GM23338 (cell line): ENCODE results near the gene SLC25A48. TPM values are rescaled to one million over a fixed set of nuclear protein-coding genes. Genes with fewer than 3 reads are reported as not detected.
A peak's percentile ranks its signal among the peaks of the same experiment; 100 is the strongest.

ENCODE experiments used
- ATAC-seq: fragments of 200-7000 bp; cut with Tn5 transposase; 3 replicates; pipeline ENCODE4 v1.9.1; 2020
- DNase-seq: peaks from one replicate; pipeline ENCODE4 v3.0.0-alpha.2; 2015; ENCODE audit warnings: low spot score
- H2AFZ ChIP-seq: fragments of 200-600 bp; sonication (generic); 2 replicates; pipeline ENCODE4 v1.8.0; 2016; ENCODE audit warnings: antibody characterized with exemption, mild to moderate bottlenecking, moderate library complexity
- H3F3A ChIP-seq: fragments of 200-600 bp; sonication (generic); replicated peaks from 2 replicates; pipeline ENCODE4 v1.8.0; 2017; ENCODE audit warnings: antibody characterized with exemption, mixed run types, low read depth
- H3K27ac ChIP-seq: fragments of 200-600 bp; sonication (generic); 2 replicates; pipeline ENCODE4 v1.6.1; 2016; ENCODE audit warnings: low read depth
- H3K27me3 ChIP-seq: fragments of 200-600 bp; sonication (generic); 2 replicates; pipeline ENCODE4 v1.8.0; 2016; ENCODE audit warnings: mild to moderate bottlenecking, mixed run types, moderate library complexity; ENCODE audit not compliant: insufficient read depth
- H3K36me3 ChIP-seq: fragments of 200-600 bp; sonication (generic); 2 replicates; pipeline ENCODE4 v1.8.0; 2016; ENCODE audit warnings: mild to moderate bottlenecking; ENCODE audit not compliant: insufficient read depth
- H3K4me1 ChIP-seq: fragments of 200-600 bp; sonication (generic); 2 replicates; pipeline ENCODE4 v1.8.0; 2016; ENCODE audit warnings: mild to moderate bottlenecking, moderate library complexity; ENCODE audit not compliant: insufficient read depth
- H3K4me2 ChIP-seq: fragments of 200-600 bp; sonication (generic); 2 replicates; pipeline ENCODE4 v1.7.1; 2017; ENCODE audit warnings: mixed run types
- H3K4me3 ChIP-seq: fragments of 200-600 bp; sonication (generic); 2 replicates; pipeline ENCODE4 v1.6.1; 2016; ENCODE audit warnings: mixed run types
- H3K79me2 ChIP-seq: fragments of 200-600 bp; sonication (generic); replicated peaks from 2 replicates; pipeline ENCODE4 v1.8.0; 2017; ENCODE audit warnings: mild to moderate bottlenecking; ENCODE audit not compliant: insufficient read depth
- H3K9me2 ChIP-seq: fragments of 200-600 bp; sonication (generic); 2 replicates; pipeline ENCODE4 v1.8.0; 2017; ENCODE audit not compliant: insufficient read depth
- H4K20me1 ChIP-seq: fragments of 200-600 bp; sonication (generic); replicated peaks from 2 replicates; pipeline ENCODE4 v1.8.0; 2017; ENCODE audit warnings: mild to moderate bottlenecking; ENCODE audit not compliant: insufficient read depth
- H3K27ac Mint-ChIP-seq: 2 replicates; pipeline ENCODE4 v1.8.0; 2020; ENCODE audit warnings: inconsistent platforms, mild to moderate bottlenecking, moderate library complexity, mixed read lengths
- H3K27me3 Mint-ChIP-seq: 3 replicates; pipeline ENCODE4 v1.8.0; 2022; ENCODE audit warnings: low read depth, mild to moderate bottlenecking, moderate library complexity, mixed read lengths, inconsistent platforms; ENCODE audit not compliant: insufficient read depth, poor library complexity
- H3K36me3 Mint-ChIP-seq: 3 replicates; pipeline ENCODE4 v1.8.0; 2021; ENCODE audit warnings: low read depth, mild to moderate bottlenecking, inconsistent platforms, moderate library complexity, mixed read lengths
- H3K4me1 Mint-ChIP-seq: 3 replicates; pipeline ENCODE4 v1.8.0; 2020; ENCODE audit warnings: mild to moderate bottlenecking, inconsistent platforms, mixed read lengths
- H3K4me3 Mint-ChIP-seq: 3 replicates; pipeline ENCODE4 v1.8.0; 2021; ENCODE audit warnings: moderate library complexity, mild to moderate bottlenecking, inconsistent platforms, mixed read lengths
- H3K9me3 Mint-ChIP-seq: 3 replicates; pipeline ENCODE4 v1.8.0; 2020; ENCODE audit warnings: moderate library complexity, mild to moderate bottlenecking, inconsistent platforms, mixed read lengths
- CREB1 ChIP-seq: fragments of 250-450 bp; sonication (Bioruptor Pico); IDR thresholded peaks from 2 replicates; pipeline ENCODE4 v1.5.0; 2020; ENCODE audit warnings: low read depth, mild to moderate bottlenecking, moderate library complexity
- CTCF ChIP-seq, 2 experiments: fragments of 200-600 bp in 1 of 2; sonication (generic) in 1 of 2; conservative IDR thresholded peaks; 2 replicates each; pipeline versions ENCODE4 v1.5.1 to v1.6.1; 2016 to 2017; ENCODE audit warnings: antibody characterized with exemption in 2 of 2, low read depth in 2 of 2, mild to moderate bottlenecking in 2 of 2, moderate library complexity in 1 of 2
- ETS1 ChIP-seq: IDR thresholded peaks from 2 replicates; pipeline ENCODE4 v1.6.1; 2016; ENCODE audit warnings: antibody characterized with exemption
- JUNB ChIP-seq: IDR thresholded peaks from one replicate; pipeline ENCODE4 v1.6.1; 2016; ENCODE audit warnings: antibody characterized with exemption; ENCODE audit not compliant: unreplicated experiment
- NANOG ChIP-seq: IDR thresholded peaks from 2 replicates; pipeline ENCODE4 v1.6.1; 2016; ENCODE audit warnings: antibody characterized with exemption, borderline replicate concordance
- REST ChIP-seq: IDR thresholded peaks from one replicate; pipeline ENCODE4 v1.6.1; 2018; ENCODE audit warnings: antibody characterized with exemption; ENCODE audit not compliant: unreplicated experiment
- STAT1 ChIP-seq: IDR thresholded peaks from one replicate; pipeline ENCODE4 v1.6.1; 2016; ENCODE audit warnings: antibody characterized with exemption; ENCODE audit not compliant: unreplicated experiment
- ZNF114 ChIP-seq: fragments of 250-450 bp; sonication (Bioruptor Pico); IDR thresholded peaks from 2 replicates; pipeline ENCODE4 v1.5.0; 2020; ENCODE audit warnings: mild to moderate bottlenecking, moderate library complexity
- ZNF331 ChIP-seq: fragments of 250-450 bp; sonication (Bioruptor Pico); IDR thresholded peaks from 2 replicates; pipeline ENCODE4 v1.5.0; 2020; ENCODE audit warnings: low read depth, mild to moderate bottlenecking, moderate library complexity
- polyA plus RNA-seq: library from polyadenylated mRNA; unstranded; fragments of >200 nt; fragmentation: Nextera tagmentation; extraction: Ambion mirVana; gene quantifications from 2 replicates; pipeline ENCODE4 v1.2.1, GENCODE V29; 2016
- total RNA-seq: library from RNA; depleted of rRNA; stranded (reverse); fragments of >200 nt; shearing (Covaris generic); gene quantifications from 2 replicates; pipeline ENCODE4 v1.2.3, GENCODE V29; 2014

SLC25A48 gene
- total and polyA plus RNA-seq, 2 experiments from 2014 or later: 1.1 to 1.5 TPM

- peaks cover 8% of the 10 kb centered on the region; the same call in 2 of the 3 replicates for H3K36me3 Mint-ChIP-seq
- peaks cover 15% of the 10 kb centered on the region for H3K9me3 Mint-ChIP-seq
- no peaks in the 10 kb centered on the region for H3F3A ChIP-seq
- peak overlapping the region; percentile 91 for H3K4me2 ChIP-seq
- TF ChIP-seq ETS1 (no peak), CTCF (conservative IDR thresholded peaks at IDR 0.05; ENCODE audit: low read depth in 2 of 2) (peak in 1 of 2 experiments; percentile 52; a peak in 3 of 4 replicates), CREB1 (CRISPR knock-in tag) (no peak), ZNF114 (no peak), REST (no peak), JUNB (no peak), STAT1 (no peak), NANOG (no peak), ZNF331 (CRISPR knock-in tag) (no peak)
- ATAC-seq: peak; percentile 8
- H3K27me3 ChIP-seq: peaks cover 48% of the 10 kb centered on the region
- no peaks in the 10 kb centered on the region; the same call in 1 of the 2 replicates for H3K4me1 ChIP-seq
- no peak for DNase-seq
- no peaks in the 10 kb centered on the region for H3K79me2 ChIP-seq
- peaks cover 53% of the 10 kb centered on the region for H3K27me3 Mint-ChIP-seq
- H3K27ac ChIP-seq: no peak overlapping the region
- no peaks in the 10 kb centered on the region for H3K36me3 ChIP-seq
- no peaks in the 10 kb centered on the region for H4K20me1 ChIP-seq
- 0 out of 3 replicates have a peak, but pooled peaks cover 4% of the 10 kb centered on the region for H3K4me1 Mint-ChIP-seq
- H3K27ac Mint-ChIP-seq: no peak overlapping the region
- H3K4me3 Mint-ChIP-seq: peak overlapping the region; percentile 87
- 0 out of 2 replicates have a peak, but pooled peaks cover 3% of the 10 kb centered on the region for H3K9me2 ChIP-seq
- peak overlapping the region; percentile 88 for H3K4me3 ChIP-seq
- H2AFZ ChIP-seq: peak overlapping the region; percentile 98
These were observed 363 bp upstream of the SLC25A48 start for GRCh38 chr5:135833961-135834638.
